RKO (cell line): ENCODE data around the gene BAK1.
"Not testable (repeated sequence)": the region's sequence is repeated elsewhere in the genome, so short reads cannot be mapped to it uniquely, and the experiment has no call there.

Source experiments
- DNase-seq: peaks from one replicate; pipeline ENCODE4 v3.0.0-alpha.2; 2016; ENCODE audit warnings: low spot score

Gene BAK1

GRCh38 chr6:33586108-33586640 is 6.1 kb upstream of the BAK1 start:
- DNase-seq, result no peak

- DNase-seq, result peak; percentile 90
Measured at GRCh38 chr6:33585403-33586107, 5.5 kb upstream of the BAK1 start.

- no peak for DNase-seq
Measured at GRCh38 chr6:33584700-33585402, 4.8 kb upstream of the BAK1 start.

- peak; percentile 32 for DNase-seq
Measured at GRCh38 chr6:33583591-33584155, 3.6 kb upstream of the BAK1 start.

- no peak for DNase-seq
Measured at GRCh38 chr6:33581186-33581585, 1.1 kb upstream of the BAK1 start.

- DNase-seq, result no peak
Measured at GRCh38 chr6:33578588-33579011, 1.5 kb downstream of the BAK1 start.

GRCh38 chr6:33578164-33578563 is 1.9 kb downstream of the BAK1 start:
- peak; percentile 26 for DNase-seq

- no peak for DNase-seq
Measured at GRCh38 chr6:33577718-33578117, 2.4 kb downstream of the BAK1 start.

- peak; percentile 53 for DNase-seq
Measured at GRCh38 chr6:33577106-33577535, 3.0 kb downstream of the BAK1 start.

- no peak for DNase-seq
Measured at GRCh38 chr6:33576668-33577067, 3.4 kb downstream of the BAK1 start.

GRCh38 chr6:33575211-33575610 is 4.9 kb downstream of the BAK1 start:
- no peak for DNase-seq

- DNase-seq, result no peak
Measured at GRCh38 chr6:33571637-33572316, 8.3 kb downstream of the BAK1 start.

GRCh38 chr6:33570806-33571636 is 9.1 kb downstream of the BAK1 start:
- DNase-seq, result peak; percentile 82

GRCh38 chr6:33568826-33569570 is 11.1 kb downstream of the BAK1 start:
- DNase-seq, result no peak

- DNase-seq, result no peak
Measured at GRCh38 chr6:33567836-33568235, 12.2 kb downstream of the BAK1 start.

- DNase-seq, result no peak
Measured at GRCh38 chr6:33566182-33567084, 13.6 kb downstream of the BAK1 start.

- DNase-seq, result no peak
Measured at GRCh38 chr6:33558801-33559200, 21.3 kb downstream of the BAK1 start.

GRCh38 chr6:33557376-33557775 is 22.7 kb downstream of the BAK1 start:
- DNase-seq, result no peak

- not testable (repeated sequence) for DNase-seq
Measured at GRCh38 chr6:33552883-33553282, 27.2 kb downstream of the BAK1 start.

- DNase-seq, result no peak
Measured at GRCh38 chr6:33552252-33552651, 27.8 kb downstream of the BAK1 start.
